CD14-positive monocyte (primary cell): ENCODE results near the gene HSBP1L1. TPM values are rescaled to one million over a fixed set of nuclear protein-coding genes. Genes with fewer than 3 reads are reported as not detected.

ENCODE experiments used
- DNase-seq, 3 donors: peaks; one replicate each; pipeline ENCODE4 v3.0.0-alpha.2; 2011 to 2022
- H2AFZ ChIP-seq: 2 replicates; pipeline ENCODE4 v1.6.0; 2012; ENCODE audit warnings: mild to moderate bottlenecking, low read depth, low read length, inconsistent platforms; ENCODE audit not compliant: insufficient read depth, poor library complexity, severe bottlenecking
- H3K27ac ChIP-seq, 2 donors: 1 replicate in 1 of 2; 2 replicates in 1 of 2; pipeline ENCODE4 v1.5.1; 2012 to 2013; ENCODE audit warnings: low read length in 2 of 2, control low read depth in 1 of 2, inconsistent platforms in 1 of 2, low read depth in 1 of 2, mild to moderate bottlenecking in 1 of 2
- H3K27me3 ChIP-seq, 2 donors: one replicate each; pipeline versions ENCODE4 v1.6.0 to v1.6.1; 2011 to 2013; ENCODE audit warnings: low read length in 2 of 2; ENCODE audit not compliant: control insufficient read depth in 2 of 2, insufficient read depth in 2 of 2
- H3K36me3 ChIP-seq, 2 donors: replicated peaks in 1 of 2; 1 replicate in 1 of 2; 2 replicates in 1 of 2; pipeline versions ENCODE4 v1.5.1 to v1.6.1; 2012 to 2013; ENCODE audit warnings: low read length in 2 of 2, control low read depth in 1 of 2, inconsistent platforms in 1 of 2, mild to moderate bottlenecking in 1 of 2; ENCODE audit not compliant: insufficient read depth in 2 of 2, control insufficient read depth in 1 of 2
- H3K4me1 ChIP-seq, 2 donors: 1 replicate in 1 of 2; 2 replicates in 1 of 2; pipeline versions ENCODE4 v1.5.1 to v1.6.1; 2012 to 2013; ENCODE audit warnings: low read length in 2 of 2, control low read depth in 1 of 2, inconsistent platforms in 1 of 2, mild to moderate bottlenecking in 1 of 2, moderate library complexity in 1 of 2; ENCODE audit not compliant: insufficient read depth in 2 of 2, control insufficient read depth in 1 of 2
- H3K4me2 ChIP-seq: replicated peaks from 2 replicates; pipeline ENCODE3; 2012; ENCODE audit warnings: low read length, moderate library complexity, mild to moderate bottlenecking; ENCODE audit not compliant: poor library complexity, severe bottlenecking; ENCODE audit errors: extremely low read depth
- H3K4me3 ChIP-seq, 3 experiments: fragments of 200-600 bp in 1 of 3; sonication (generic) in 1 of 3; replicated peaks in 1 of 3; 1 replicate in 2 of 3; 2 replicates in 1 of 3; pipeline ENCODE4 v1.5.1; 2011 to 2013; ENCODE audit warnings: low read length in 3 of 3, mild to moderate bottlenecking in 3 of 3, control low read depth in 2 of 3, low read depth in 2 of 3, inconsistent platforms in 1 of 3, moderate library complexity in 1 of 3
- H3K79me2 ChIP-seq: 2 replicates; pipeline ENCODE4 v1.6.0; 2012; ENCODE audit warnings: mild to moderate bottlenecking, control low read depth, inconsistent platforms, low read length, moderate library complexity; ENCODE audit not compliant: insufficient read depth
- H3K9ac ChIP-seq: 2 replicates; pipeline ENCODE4 v1.6.0; 2017; ENCODE audit warnings: low read length, mild to moderate bottlenecking; ENCODE audit not compliant: insufficient read depth, poor library complexity, severe bottlenecking
- H3K9me3 ChIP-seq, 2 donors: replicated peaks in 1 of 2; 1 replicate in 1 of 2; 2 replicates in 1 of 2; pipeline versions ENCODE4 v1.5.1 to v1.6.1; 2012 to 2013; ENCODE audit warnings: low read length in 2 of 2, control low read depth in 1 of 2; ENCODE audit not compliant: control insufficient read depth in 1 of 2, insufficient read depth in 1 of 2
- H4K20me1 ChIP-seq: 2 replicates; pipeline ENCODE4 v1.6.0; 2012; ENCODE audit warnings: mild to moderate bottlenecking, low read length, control low read depth, moderate library complexity; ENCODE audit not compliant: insufficient read depth
- H3K27ac Mint-ChIP-seq, 7 donors: one replicate each; pipeline ENCODE4 v1.8.0; 2020; ENCODE audit warnings: mild to moderate bottlenecking in 7 of 7, mixed read lengths in 7 of 7, moderate library complexity in 6 of 7, inconsistent platforms in 2 of 7
- H3K27me3 Mint-ChIP-seq, 3 donors: one replicate each; pipeline ENCODE4 v1.8.0; 2021 to 2022; ENCODE audit warnings: low read depth in 3 of 3, mild to moderate bottlenecking in 3 of 3, mixed read lengths in 3 of 3, moderate library complexity in 3 of 3, inconsistent platforms in 1 of 3
- H3K36me3 Mint-ChIP-seq, 2 donors: one replicate each; pipeline ENCODE4 v1.8.0; 2020; ENCODE audit warnings: mixed read lengths in 2 of 2, inconsistent platforms in 1 of 2, mild to moderate bottlenecking in 1 of 2
- H3K4me1 Mint-ChIP-seq: one replicate; pipeline ENCODE4 v1.8.0; 2020; ENCODE audit warnings: mild to moderate bottlenecking, mixed read lengths
- H3K4me3 Mint-ChIP-seq, 2 donors: one replicate each; pipeline ENCODE4 v1.8.0; 2020; ENCODE audit warnings: mild to moderate bottlenecking in 2 of 2, mixed read lengths in 2 of 2, moderate library complexity in 1 of 2
- H3K9me3 Mint-ChIP-seq, 7 donors: one replicate each; pipeline ENCODE4 v1.8.0; 2020 to 2022; ENCODE audit warnings: mixed read lengths in 7 of 7, mild to moderate bottlenecking in 6 of 7, moderate library complexity in 6 of 7, inconsistent platforms in 2 of 7
- WGBS: methylation state at CpG from one replicate; pipeline ENCODE4 v1.1.5; 2013; ENCODE audit warnings: missing lambda C conversion rate; ENCODE audit not compliant: insufficient coverage; 5-methylcytosine and 5-hydroxymethylcytosine counted together
- intact Hi-C, 2 donors: fragments of 100-400 bp; cut with micrococcal nuclease; formaldehyde crosslinking; loops; one replicate each; pipeline versions ENCODE4 v1.15.0 to v1.15.1; 2023
- polyA plus RNA-seq, 3 donors: library from polyadenylated mRNA; depleted of rRNA in 1 of 3; unstranded in 2 of 3; stranded (reverse) in 1 of 3; fragments of 300-500 nt in 2 of 3; fragments of >200 nt in 1 of 3; fragmentation: Illumina TruSeq in 2 of 3; gene quantifications; 1 replicate in 2 of 3; 2 replicates in 1 of 3; pipeline ENCODE4 v1.2.3, GENCODE V29; 2012 to 2021
- TF ChIP-seq, protein P1 (sequence below): fragments of 200-600 bp; IDR thresholded peaks from one replicate; pipeline ENCODE4 v1.8.0; 2022; ENCODE audit warnings: antibody characterized with exemption, mild to moderate bottlenecking

HSBP1L1 gene
- polyA plus RNA-seq, 3 donors, result 2.5 to 13.2 (median 10.8) TPM

DNA sequence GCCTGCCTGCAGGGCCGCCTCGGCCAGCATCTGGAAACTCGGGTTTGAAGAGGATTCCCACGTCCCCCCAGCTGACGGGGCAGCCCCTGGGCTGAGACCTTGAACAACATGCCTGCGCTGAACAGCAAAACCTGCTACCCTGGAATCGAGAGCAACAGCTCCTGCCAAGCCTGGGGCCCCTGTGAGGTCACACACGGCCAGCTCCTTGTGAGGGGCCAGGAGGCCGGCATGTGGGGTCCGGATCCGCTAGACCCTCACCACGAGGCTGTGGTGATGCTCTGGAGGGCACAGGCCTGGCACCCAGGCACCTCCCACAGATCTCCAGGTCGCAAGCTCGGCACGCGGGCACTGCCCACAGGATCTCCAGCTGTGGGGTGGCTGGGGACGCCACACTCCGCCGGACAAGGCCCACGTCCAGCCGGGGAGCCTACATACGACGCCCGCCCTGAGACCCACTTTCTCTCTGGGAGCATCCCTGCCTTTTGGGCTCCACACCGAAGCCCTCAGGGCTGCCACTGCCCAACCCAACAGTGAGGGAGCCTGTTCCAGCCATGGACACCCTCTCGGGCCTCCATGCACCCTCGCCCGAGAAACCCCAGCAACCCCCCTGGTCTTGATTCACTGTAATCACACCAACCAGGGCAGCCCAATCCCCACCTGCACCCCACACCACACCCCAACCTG is 47.1 kb upstream of the HSBP1L1 start:
- Histone ChIP-seq H3K4me1 (no peaks in the 10 kb centered on the region), H3K4me2 (no peak overlapping the region), H3K27ac (no peak overlapping the region), H3K27me3 (no peaks in the 10 kb centered on the region), H3K9ac (no peak overlapping the region), H3K9me3 (peaks cover 49 to 64% of the 10 kb centered on the region in 2 donors), H2AFZ (no peak overlapping the region), H3K4me3 (no peak overlapping the region), H3K36me3 (peaks cover 45 to 77% of the 10 kb centered on the region in 2 donors), H4K20me1 (peaks cover 40% of the 10 kb centered on the region), H3K79me2 (peaks cover 30% of the 10 kb centered on the region)
- Mint-ChIP-seq H3K4me1 (no peaks in the 10 kb centered on the region), H3K4me3 (no peak overlapping the region), H3K27me3 (peaks cover 0 to 1% (median 0%) of the 10 kb centered on the region in 3 donors), H3K27ac (peak overlapping the region in 2 of 7 donors; percentile 8 to 35), H3K36me3 (peaks cover 63 to 78% of the 10 kb centered on the region in 2 donors), H3K9me3 (peaks cover 38 to 64% (median 51%) of the 10 kb centered on the region in 7 donors)
- no peak for DNase-seq
- TF ChIP-seq, protein P1, sequence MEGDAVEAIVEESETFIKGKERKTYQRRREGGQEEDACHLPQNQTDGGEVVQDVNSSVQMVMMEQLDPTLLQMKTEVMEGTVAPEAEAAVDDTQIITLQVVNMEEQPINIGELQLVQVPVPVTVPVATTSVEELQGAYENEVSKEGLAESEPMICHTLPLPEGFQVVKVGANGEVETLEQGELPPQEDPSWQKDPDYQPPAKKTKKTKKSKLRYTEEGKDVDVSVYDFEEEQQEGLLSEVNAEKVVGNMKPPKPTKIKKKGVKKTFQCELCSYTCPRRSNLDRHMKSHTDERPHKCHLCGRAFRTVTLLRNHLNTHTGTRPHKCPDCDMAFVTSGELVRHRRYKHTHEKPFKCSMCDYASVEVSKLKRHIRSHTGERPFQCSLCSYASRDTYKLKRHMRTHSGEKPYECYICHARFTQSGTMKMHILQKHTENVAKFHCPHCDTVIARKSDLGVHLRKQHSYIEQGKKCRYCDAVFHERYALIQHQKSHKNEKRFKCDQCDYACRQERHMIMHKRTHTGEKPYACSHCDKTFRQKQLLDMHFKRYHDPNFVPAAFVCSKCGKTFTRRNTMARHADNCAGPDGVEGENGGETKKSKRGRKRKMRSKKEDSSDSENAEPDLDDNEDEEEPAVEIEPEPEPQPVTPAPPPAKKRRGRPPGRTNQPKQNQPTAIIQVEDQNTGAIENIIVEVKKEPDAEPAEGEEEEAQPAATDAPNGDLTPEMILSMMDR, result no peak
- intact Hi-C loops, result no loop called here
- WGBS, result 95% methylated on average over 27 of the region's 28 CpGs

GRCh38 chr18:79917853-79918614 is 46.4 kb upstream of the HSBP1L1 start:
- H2AFZ ChIP-seq, result no peak overlapping the region
- H3K9me3 ChIP-seq, result peaks cover 55 to 67% of the 10 kb centered on the region in 2 donors
- TF ChIP-seq, protein P1, result no peak
- 92% methylated on average over 22 of the region's 25 CpGs for WGBS
- H3K36me3 ChIP-seq, result peaks cover 51 to 77% of the 10 kb centered on the region in 2 donors
- H3K4me1 ChIP-seq, result no peaks in the 10 kb centered on the region
- peaks cover 36% of the 10 kb centered on the region for H4K20me1 ChIP-seq
- Mint-ChIP-seq H3K36me3 (peaks cover 60 to 77% of the 10 kb centered on the region in 2 donors), H3K4me1 (no peaks in the 10 kb centered on the region), H3K4me3 (no peak overlapping the region), H3K27ac (no peak overlapping the region), H3K27me3 (no peaks in the 10 kb centered on the region), H3K9me3 (peaks cover 38 to 61% (median 53%) of the 10 kb centered on the region in 7 donors)
- no peak overlapping the region for H3K27ac ChIP-seq
- no peak overlapping the region for H3K4me2 ChIP-seq
- no peak overlapping the region for H3K9ac ChIP-seq
- H3K4me3 ChIP-seq, result no peak overlapping the region
- no peaks in the 10 kb centered on the region for H3K27me3 ChIP-seq
- intact Hi-C loops, result no loop called here
- no peak for DNase-seq
- peaks cover 28% of the 10 kb centered on the region for H3K79me2 ChIP-seq
